HG03097 (cell line): ENCODE data around the gene GPX5.

Source experiments
- ATAC-seq: cut with Tn5 transposase; IDR thresholded peaks from one replicate; pipeline ENCODE4 v1.9.1; 2021; ENCODE audit not compliant: unreplicated experiment, low FRiP score

Gene GPX5

DNA sequence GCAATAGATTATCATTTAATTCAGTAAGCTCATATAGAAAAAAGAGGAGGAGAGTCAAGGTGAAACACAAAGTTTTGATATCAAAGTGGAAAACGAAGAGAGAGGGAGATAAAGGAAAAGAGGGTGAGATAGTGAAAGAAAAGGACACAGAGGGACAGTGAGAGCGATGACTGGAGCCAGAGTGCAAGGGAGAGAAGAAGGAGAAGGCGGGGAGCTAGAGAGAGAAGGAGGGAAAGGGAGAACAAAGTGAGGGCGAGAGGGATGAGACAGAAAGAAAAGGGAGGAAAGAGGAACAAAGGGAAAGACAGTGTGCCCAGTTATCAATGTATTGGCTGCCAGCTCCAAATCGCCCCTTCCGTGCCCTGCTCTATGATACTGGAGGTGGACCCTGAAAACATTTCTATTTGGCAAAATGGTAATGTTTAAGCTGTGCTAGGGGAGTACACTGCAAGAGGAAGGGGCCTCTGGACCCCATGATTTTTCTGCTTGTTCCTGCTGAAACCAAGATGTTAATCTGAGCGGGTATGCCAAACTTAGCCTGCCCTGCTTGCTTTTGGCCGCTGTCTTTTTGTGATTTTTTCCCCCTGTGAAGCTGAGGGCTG is 27.8 kb downstream of the GPX5 start:
- ATAC-seq, result no peak

DNA sequence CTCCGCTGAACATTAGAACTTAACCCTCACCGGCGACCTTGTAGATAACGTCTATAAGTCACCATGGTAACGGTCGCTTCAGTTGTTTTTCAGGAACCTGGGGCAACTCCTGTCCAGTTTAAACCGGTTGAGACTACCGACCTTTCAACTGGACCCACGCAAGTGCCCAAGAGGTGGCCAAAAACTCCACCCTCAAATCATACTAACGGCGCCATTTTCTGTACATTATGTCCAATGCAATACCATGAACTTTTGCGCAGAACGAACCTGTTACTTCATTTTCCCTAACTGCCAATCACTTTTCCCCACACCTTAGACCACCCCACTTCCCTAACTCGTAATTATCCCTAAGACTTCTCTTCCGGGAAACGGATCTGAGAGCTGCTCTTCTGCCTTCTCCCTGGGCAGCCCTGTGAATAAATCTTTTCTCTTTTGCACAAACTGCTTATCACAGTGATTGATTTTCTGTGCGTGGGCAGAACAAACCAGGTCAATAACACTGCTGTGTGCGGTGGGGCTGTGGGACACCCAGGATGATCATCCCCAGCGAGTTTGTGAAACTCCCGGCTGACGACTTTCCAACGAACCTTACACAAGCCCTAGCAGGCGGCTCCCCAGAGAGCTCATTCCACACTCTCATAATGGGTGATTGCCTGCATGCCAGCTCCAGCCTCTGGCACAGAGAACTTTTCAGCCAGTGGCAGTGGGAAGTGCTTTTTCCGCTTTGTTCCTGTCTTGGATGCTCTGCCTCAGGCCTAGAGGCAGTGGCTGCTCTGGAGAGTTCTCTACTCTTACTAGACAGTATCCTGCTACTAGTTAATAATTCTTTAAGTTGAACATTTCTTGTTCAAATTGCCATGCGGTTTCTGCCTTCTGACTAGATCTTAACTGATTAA is 28.6 kb downstream of the GPX5 start:
- ATAC-seq, result no peak

DNA sequence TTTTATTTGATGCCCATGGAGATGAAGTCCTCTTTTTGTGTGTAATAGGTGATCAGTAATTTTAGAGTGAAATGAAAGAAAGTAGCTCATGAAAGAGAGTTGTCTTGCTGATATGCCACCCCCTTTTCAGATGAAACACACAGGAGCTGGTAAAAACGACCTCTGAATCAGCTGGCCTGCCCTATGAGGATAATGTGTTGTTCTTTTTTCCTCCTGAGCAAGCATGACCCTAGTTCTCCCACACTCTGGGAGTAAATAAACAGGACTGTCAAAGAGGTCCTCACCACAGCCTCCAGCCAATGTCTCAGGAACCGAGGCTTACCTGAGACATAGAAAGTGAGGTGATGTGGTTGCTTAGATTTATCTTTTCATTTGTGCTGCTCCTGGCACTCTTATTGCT is 29.5 kb downstream of the GPX5 start:
- ATAC-seq, result no peak

DNA sequence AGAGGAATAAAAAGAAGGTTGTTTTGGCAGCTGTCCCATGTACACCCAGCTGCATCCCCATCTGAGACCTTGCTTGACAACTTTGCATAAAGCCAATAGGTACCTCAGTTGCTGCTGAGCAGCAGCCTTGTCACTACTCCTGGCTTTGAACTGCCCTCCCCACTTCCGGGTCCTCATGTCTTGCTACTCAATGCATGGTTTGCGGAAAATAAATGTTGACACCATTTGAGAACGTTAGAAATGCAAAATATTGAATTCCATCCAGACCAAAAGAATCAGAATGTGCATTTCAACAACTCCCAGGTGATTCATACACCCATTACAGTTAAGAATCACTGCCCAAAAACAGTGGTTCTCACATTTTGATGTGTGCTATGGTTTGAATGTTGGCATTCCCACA is 32.9 kb downstream of the GPX5 start:
- no peak for ATAC-seq

DNA sequence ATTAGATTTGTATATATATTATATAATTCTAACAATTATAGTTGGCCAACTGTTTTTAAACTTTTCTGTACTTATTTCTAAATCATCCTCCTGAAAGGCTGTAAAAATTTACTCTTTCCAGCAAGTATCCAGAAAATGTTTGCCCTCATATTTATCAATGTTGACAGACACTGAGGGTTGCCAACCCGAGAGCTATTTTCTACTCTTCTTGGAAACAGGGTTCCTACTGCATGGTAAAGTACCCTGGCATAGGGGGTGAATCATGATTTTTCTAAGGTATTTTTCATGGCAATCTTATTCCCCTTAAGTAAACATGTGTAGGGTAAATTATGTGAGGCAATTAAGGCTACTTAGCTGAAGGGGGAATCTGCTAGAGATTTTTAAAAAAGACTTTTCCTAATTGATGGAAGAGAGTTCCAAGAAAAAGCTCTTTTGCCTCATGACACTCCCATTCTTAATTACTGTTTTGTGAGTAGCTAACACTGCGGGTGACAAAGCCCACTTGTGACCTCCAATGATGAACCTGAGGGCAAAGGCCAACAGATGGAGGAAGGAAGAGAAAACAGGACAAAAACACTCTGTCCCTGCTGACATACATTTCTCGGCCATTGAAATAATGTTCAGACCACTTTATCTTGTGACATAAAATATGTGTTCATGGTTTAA is 37.9 kb downstream of the GPX5 start:
- ATAC-seq, result no peak

DNA sequence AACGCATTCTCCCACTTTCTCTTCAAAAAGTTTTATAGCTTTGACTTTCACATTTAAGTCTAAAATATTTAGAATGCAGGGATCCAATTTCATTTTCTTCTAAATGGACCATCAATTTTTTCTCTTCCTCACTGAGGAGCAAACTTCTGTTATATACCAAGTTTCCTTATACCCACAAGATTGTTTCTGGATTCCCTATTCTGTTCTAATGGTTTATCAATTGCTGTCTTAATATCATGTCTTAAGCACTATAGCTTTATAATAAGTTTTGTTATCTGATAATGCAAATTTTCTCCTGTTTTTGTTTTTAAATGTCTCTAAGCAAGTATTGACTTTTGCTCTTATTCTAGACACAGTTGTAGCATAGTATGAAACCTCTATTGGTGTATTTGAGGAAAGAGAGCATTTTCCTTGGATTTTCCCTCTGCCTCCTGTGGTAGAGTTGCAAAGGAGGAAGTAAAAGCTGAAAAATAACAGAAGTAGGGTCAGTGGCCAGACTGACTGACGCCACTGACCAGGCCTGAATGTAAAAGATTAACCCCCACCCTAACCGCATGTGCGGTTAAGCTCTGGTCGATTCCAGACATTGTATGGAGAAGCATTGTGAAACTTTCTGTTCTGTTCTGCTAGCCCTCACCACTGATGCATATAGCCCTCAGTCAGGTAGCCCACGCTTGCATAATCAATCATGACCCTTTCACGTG is 40.3 kb downstream of the GPX5 start:
- ATAC-seq, result no peak

DNA sequence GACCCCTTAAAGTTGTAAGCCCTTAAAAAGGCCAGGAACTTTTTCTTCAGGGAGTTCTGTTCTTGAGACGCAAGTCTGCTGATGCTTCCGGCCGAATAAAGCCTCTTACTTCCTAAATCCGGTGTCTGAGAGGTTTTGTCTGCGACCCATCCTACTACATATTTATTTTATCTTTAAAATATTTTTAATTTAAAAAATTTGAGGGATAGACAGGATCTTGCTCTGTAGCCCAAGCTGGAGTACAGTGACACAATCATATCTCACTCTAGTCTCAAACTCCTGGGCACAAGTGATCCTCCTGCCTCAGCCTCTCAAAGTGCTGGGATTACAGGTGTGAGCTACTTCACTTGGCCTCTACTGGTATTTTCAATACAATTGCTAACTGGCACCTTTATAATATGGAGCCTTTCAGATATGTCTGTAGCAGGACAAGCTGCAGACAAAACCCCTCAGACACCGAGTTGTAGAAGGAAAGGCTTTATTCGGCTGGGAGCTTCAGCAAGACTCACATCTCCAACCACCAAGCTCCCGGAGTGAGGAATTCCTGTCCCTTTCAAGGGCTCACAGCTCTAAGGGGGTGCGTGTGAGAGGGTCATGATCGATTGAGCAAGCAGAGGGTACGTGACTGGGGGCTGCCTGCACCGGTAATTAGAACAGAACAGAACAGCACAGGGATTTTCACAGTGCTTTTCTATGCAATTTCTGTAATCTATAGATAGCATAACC is 41.0 kb downstream of the GPX5 start:
- ATAC-seq, result no peak

DNA sequence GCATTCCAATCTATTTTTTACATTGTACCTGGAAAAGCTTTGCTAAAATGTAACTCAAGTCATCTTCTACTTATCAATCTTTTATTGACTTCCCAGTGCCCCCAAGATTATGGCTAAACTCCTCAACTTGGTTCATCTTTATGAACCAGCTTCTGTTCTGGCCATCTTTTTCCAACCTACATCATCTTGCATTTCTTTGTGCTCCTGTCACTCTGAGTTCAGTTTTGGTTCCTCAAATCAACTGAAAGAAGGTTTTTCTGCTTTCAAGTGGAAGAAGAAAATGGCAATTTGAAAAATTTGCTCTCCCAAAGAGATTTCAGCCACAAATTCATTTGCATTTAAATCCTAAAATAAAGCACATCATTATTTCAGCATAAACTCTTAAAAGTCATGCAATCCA is 41.8 kb downstream of the GPX5 start:
- ATAC-seq, result no peak

DNA sequence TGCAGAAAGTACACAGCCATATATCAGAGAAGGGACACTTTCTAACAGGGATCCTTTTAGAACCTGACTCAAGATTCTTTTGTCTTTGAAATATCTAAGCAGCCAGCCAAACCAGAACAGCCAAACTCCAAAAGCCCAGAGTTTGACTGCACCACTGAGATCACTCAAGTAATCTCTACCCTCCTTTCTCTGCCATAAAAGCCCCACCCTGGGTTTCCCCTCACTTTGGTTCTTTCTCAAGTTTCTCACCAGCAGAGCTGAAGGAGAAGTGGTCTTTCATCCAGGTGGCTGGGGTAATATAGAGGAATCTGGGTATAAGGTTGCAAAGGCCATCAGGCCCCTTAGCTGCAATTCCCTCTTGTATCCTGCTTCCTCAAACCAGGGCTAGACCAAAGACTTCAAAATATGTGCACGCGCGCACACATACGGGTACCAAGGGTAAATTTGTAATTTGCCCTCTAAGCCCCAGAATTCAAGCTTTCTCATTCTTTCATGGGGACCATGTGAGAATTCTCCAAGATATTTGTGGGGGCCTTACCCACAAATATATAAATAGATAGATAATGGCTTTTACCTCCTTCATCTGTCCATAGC is 42.9 kb downstream of the GPX5 start:
- ATAC-seq, result no peak

DNA sequence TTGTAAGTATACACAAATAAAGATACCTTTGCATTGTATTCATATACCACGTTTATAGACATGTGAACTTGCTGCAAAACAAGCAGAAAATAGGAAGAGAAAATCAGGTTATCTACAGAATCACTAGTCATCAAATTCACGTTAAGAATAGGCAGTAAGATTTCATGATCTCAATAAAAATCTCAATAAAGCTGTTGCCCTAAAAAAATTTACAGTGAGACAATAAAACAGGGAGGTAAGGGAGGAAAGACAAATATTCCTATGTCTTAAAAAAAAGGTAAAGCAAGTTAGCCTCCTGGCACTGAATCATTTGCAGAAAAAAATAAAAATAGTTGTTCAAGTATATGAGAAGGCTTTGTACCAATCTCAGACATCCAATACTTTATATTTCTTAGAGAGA is 44.1 kb downstream of the GPX5 start:
- no peak for ATAC-seq

DNA sequence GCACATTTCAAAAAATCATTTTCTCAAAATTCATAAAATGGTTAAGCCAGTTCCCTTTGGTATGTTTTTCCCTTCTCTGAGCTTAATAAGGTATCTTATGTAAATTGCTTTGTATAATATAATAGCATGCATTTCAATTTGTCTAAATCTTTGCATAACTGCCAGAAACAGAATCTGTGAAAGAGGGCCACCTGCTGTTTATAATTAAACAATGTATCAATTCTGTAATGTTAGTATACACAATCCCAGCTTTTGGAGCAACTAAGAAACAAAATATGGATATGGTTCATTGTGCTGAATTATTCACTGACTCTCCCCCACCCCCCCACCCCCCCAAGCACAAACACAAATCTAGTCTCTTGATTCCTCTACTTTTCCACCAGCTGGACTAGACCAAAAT is 54.8 kb downstream of the GPX5 start:
- ATAC-seq, result no peak

DNA sequence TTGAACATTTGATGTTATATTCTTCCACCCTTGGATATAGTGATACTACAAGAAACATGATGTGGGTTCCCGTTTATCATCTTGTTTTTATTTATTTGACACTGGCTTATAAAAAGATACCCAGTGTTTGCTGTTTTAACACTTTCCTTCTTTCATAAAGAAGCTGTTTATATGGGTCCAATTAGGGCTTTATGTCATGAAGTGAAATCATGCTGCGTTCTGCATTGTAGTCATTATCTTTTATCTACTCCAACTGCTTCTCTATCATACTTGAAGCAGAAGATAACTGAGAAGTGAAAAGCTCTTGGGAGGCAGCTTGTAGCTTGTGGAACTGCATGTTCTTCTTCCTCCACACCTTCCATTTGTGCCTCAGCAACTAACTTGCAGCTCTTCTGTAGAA is 57.8 kb downstream of the GPX5 start:
- no peak for ATAC-seq
